WTC11 (cell line): ENCODE data around the gene CDKL2.

ENCODE experiments used
- CTCF ChIP-seq: fragments of 200-600 bp; IDR thresholded peaks from 2 replicates; pipeline ENCODE4 v1.8.0; 2022; ENCODE audit warnings: antibody characterized with exemption
- ELF4 ChIP-seq: sonication (generic); formaldehyde crosslinking; IDR thresholded peaks from 2 replicates; pipeline ENCODE4 v1.8.1; 2022; ENCODE audit warnings: low read depth, mild to moderate bottlenecking, moderate library complexity, missing genetic modification reagents
- EMX1 ChIP-seq: fragments of 250-450 bp; sonication (Bioruptor Pico); IDR thresholded peaks from 2 replicates; pipeline ENCODE4 v1.8.0; 2021; ENCODE audit warnings: mild to moderate bottlenecking
- JUN ChIP-seq: sonication (generic); formaldehyde crosslinking; IDR thresholded peaks from 2 replicates; pipeline ENCODE4 v1.8.0; 2023; ENCODE audit warnings: mild to moderate bottlenecking, missing genetic modification reagents
- MAX ChIP-seq: sonication (generic); formaldehyde crosslinking; IDR thresholded peaks from 2 replicates; pipeline ENCODE4 v1.8.0; 2022; ENCODE audit warnings: mild to moderate bottlenecking, missing genetic modification reagents
- SMAD4 ChIP-seq: sonication (generic); formaldehyde crosslinking; IDR thresholded peaks from 2 replicates; pipeline ENCODE4 v1.8.0; 2022; ENCODE audit warnings: mild to moderate bottlenecking, missing genetic modification reagents
- TCF7 ChIP-seq: sonication (generic); formaldehyde crosslinking; IDR thresholded peaks from 2 replicates; pipeline ENCODE4 v1.8.0; 2022; ENCODE audit warnings: mild to moderate bottlenecking, low read depth, missing genetic modification reagents, moderate library complexity

GRCh38 chr4:75658876-75659275 lies 28.5 kb upstream of the CDKL2 start:
- TF ChIP-seq TCF7 (CRISPR knock-in tag) (no peak), SMAD4 (CRISPR knock-in tag) (no peak), CTCF (no peak), EMX1 (no peak), MAX (CRISPR knock-in tag) (no peak), ELF4 (CRISPR knock-in tag) (no peak), JUN (CRISPR knock-in tag) (no peak)
